Measurements from ENCODE around the gene SLC25A29. TPM values are rescaled to one million over a fixed set of nuclear protein-coding genes. Genes with fewer than 3 reads are reported as not detected.
"Not testable (repeated sequence)": the region's sequence is repeated elsewhere in the genome, so short reads cannot be mapped to it uniquely, and the experiment has no call there.

SLC25A29 gene
- total RNA-seq, 1 donor: 19.9 TPM

DNA sequence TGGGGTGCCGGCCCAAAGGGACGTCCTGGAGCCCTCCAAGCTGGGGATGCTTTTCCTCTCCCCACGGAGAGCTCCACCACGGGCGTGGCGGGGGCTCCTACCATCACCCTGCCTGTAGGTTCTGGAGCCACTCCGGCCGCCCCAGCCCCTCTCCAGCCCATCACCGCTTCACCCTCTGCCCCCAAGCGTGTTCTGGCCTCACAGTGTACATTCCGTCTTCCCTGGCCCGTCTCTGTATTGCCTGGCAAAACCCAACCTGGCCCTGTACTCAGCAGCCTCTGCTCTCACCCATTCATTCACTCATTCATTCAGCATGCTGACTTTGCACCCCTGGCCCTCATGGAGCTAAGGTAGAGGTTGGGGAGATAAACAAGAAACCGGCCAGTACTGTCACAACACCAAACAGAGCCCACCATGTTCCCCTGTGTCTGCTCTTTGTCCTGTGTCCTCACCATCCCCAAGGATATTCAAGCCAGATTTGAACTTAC lies 20.3 kb downstream of the SLC25A29 start:
- TF ChIP-seq, protein P1, sequence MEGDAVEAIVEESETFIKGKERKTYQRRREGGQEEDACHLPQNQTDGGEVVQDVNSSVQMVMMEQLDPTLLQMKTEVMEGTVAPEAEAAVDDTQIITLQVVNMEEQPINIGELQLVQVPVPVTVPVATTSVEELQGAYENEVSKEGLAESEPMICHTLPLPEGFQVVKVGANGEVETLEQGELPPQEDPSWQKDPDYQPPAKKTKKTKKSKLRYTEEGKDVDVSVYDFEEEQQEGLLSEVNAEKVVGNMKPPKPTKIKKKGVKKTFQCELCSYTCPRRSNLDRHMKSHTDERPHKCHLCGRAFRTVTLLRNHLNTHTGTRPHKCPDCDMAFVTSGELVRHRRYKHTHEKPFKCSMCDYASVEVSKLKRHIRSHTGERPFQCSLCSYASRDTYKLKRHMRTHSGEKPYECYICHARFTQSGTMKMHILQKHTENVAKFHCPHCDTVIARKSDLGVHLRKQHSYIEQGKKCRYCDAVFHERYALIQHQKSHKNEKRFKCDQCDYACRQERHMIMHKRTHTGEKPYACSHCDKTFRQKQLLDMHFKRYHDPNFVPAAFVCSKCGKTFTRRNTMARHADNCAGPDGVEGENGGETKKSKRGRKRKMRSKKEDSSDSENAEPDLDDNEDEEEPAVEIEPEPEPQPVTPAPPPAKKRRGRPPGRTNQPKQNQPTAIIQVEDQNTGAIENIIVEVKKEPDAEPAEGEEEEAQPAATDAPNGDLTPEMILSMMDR (IDR thresholded peaks at IDR 0.05; ENCODE audit: extremely low read depth, low read depth, low read length): no peak
- H3K9me3 ChIP-seq (ENCODE audit: low read depth, low read length): no peaks in the 10 kb centered on the region
- no peak overlapping the region for H3K27ac ChIP-seq (ENCODE audit: low read depth, low read length)
- no peak overlapping the region for H2AFZ ChIP-seq (ENCODE audit: low read length)
- peak overlapping the region; percentile 86 for H3K4me3 ChIP-seq (ENCODE audit: insufficient read depth, low read length)
- H3K79me2 ChIP-seq (ENCODE audit: insufficient read depth, low read length): peaks cover 18% of the 10 kb centered on the region
- no peaks in the 10 kb centered on the region for H3K36me3 ChIP-seq (ENCODE audit: insufficient read depth, low read length)
- DNase-seq (ENCODE audit: insufficient read length, low spot score, missing footprints): peak; percentile 76
- peaks cover 14% of the 10 kb centered on the region for H3K4me1 ChIP-seq (ENCODE audit: insufficient read depth, low read length)
- no peaks in the 10 kb centered on the region for H3K27me3 ChIP-seq (ENCODE audit: insufficient read depth, low read length)
- peaks cover 15% of the 10 kb centered on the region for H4K20me1 ChIP-seq (ENCODE audit: insufficient read depth, low read length)
- H3K4me2 ChIP-seq (ENCODE audit: insufficient read depth, low read length): peak overlapping the region; percentile 93

- no peaks in the 10 kb centered on the region for H3K27me3 ChIP-seq (ENCODE audit: insufficient read depth, low read length)
- TF ChIP-seq, protein P1 (IDR thresholded peaks at IDR 0.05; ENCODE audit: extremely low read depth, low read depth, low read length): peak; percentile 60
- peak overlapping the region; percentile 93 for H3K4me2 ChIP-seq (ENCODE audit: insufficient read depth, low read length)
- H3K27ac ChIP-seq (ENCODE audit: low read depth, low read length): peak overlapping the region; percentile 73
- no peaks in the 10 kb centered on the region for H3K9me3 ChIP-seq (ENCODE audit: low read depth, low read length)
- no peaks in the 10 kb centered on the region for H3K36me3 ChIP-seq (ENCODE audit: insufficient read depth, low read length)
- DNase-seq (ENCODE audit: insufficient read length, low spot score, missing footprints): peak; percentile 99
- peak overlapping the region; percentile 47 for H2AFZ ChIP-seq (ENCODE audit: low read length)
- H4K20me1 ChIP-seq (ENCODE audit: insufficient read depth, low read length): peaks cover 19% of the 10 kb centered on the region
- H3K4me1 ChIP-seq (ENCODE audit: insufficient read depth, low read length): peaks cover 15% of the 10 kb centered on the region
- peak overlapping the region; percentile 86 for H3K4me3 ChIP-seq (ENCODE audit: insufficient read depth, low read length)
- peaks cover 23% of the 10 kb centered on the region for H3K79me2 ChIP-seq (ENCODE audit: insufficient read depth, low read length)
These were observed 21.0 kb downstream of the SLC25A29 start for GRCh38 chr14:100285021-100285912.

GRCh38 chr14:100283984-100284881 lies 22.0 kb downstream of the SLC25A29 start:
- Histone ChIP-seq H3K4me2 (ENCODE audit: insufficient read depth, low read length) (peak overlapping the region; percentile 93), H3K4me1 (ENCODE audit: insufficient read depth, low read length) (peaks cover 19% of the 10 kb centered on the region), H4K20me1 (ENCODE audit: insufficient read depth, low read length) (peaks cover 29% of the 10 kb centered on the region), H3K36me3 (ENCODE audit: insufficient read depth, low read length) (no peaks in the 10 kb centered on the region), H3K9me3 (ENCODE audit: low read depth, low read length) (no peaks in the 10 kb centered on the region), H3K79me2 (ENCODE audit: insufficient read depth, low read length) (peaks cover 34% of the 10 kb centered on the region), H3K27ac (ENCODE audit: low read depth, low read length) (no peak overlapping the region), H3K4me3 (ENCODE audit: insufficient read depth, low read length) (peak overlapping the region; percentile 86), H3K27me3 (ENCODE audit: insufficient read depth, low read length) (no peaks in the 10 kb centered on the region), H2AFZ (ENCODE audit: low read length) (no peak overlapping the region)
- TF ChIP-seq, protein P1 (IDR thresholded peaks at IDR 0.05; ENCODE audit: extremely low read depth, low read depth, low read length): no peak
- peak; percentile 62 for DNase-seq (ENCODE audit: insufficient read length, low spot score, missing footprints)

DNA sequence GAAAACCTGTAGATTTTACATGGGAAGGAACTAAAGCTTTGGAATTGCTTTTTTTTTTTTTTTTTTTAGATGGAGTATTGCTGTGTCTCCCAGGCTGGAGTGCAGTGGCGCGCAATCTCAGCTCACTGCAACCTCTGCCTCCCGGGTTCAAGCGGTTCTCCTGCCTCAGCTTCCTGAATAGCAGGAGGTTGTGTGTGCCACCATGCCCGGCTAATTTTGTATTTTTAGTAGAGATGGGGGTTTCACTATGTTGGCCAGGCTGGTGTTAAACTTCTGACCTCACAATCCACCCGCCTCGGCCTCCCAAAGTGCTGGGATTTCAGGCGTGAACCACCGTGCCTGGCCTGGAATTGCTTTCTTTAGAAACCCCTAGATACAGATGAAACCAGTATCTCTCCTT lies 22.8 kb downstream of the SLC25A29 start:
- H3K36me3 ChIP-seq (ENCODE audit: insufficient read depth, low read length); H2AFZ ChIP-seq (ENCODE audit: low read length); H3K27ac ChIP-seq (ENCODE audit: low read depth, low read length); H3K27me3 ChIP-seq (ENCODE audit: insufficient read depth, low read length); H3K4me3 ChIP-seq (ENCODE audit: insufficient read depth, low read length); H3K9me3 ChIP-seq (ENCODE audit: low read depth, low read length); H3K4me2 ChIP-seq (ENCODE audit: insufficient read depth, low read length); DNase-seq (ENCODE audit: insufficient read length, low spot score, missing footprints): not testable (repeated sequence)
- Histone ChIP-seq H3K4me1 (ENCODE audit: insufficient read depth, low read length) (peaks cover 26% of the 10 kb centered on the region), H3K79me2 (ENCODE audit: insufficient read depth, low read length) (peaks cover 41% of the 10 kb centered on the region), H4K20me1 (ENCODE audit: insufficient read depth, low read length) (peaks cover 37% of the 10 kb centered on the region)

All from osteoblast (primary cell).